ENCODE data around the gene SIRT3.

Gene SIRT3

DNA sequence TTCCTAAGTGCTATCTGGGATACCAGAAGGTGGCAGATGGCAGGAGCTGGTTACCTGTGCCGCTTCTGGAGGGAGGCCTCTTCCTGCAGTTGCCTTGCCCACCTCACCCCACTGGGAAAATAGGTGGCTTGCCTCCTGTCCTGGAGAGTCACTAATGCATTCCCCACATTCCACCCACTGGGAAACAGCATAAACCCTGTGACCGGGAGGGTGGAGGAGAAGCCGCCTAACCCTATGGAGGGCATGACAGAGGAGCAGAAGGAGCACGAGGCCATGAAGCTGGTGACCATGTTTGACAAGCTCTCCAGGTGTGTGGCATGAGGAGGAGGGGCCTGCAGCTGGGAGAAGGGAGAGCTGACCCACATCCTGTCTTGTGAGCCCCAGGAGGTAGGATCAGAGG lies 23.0 kb downstream of the SIRT3 start:
- no peak for DNase-seq

DNA sequence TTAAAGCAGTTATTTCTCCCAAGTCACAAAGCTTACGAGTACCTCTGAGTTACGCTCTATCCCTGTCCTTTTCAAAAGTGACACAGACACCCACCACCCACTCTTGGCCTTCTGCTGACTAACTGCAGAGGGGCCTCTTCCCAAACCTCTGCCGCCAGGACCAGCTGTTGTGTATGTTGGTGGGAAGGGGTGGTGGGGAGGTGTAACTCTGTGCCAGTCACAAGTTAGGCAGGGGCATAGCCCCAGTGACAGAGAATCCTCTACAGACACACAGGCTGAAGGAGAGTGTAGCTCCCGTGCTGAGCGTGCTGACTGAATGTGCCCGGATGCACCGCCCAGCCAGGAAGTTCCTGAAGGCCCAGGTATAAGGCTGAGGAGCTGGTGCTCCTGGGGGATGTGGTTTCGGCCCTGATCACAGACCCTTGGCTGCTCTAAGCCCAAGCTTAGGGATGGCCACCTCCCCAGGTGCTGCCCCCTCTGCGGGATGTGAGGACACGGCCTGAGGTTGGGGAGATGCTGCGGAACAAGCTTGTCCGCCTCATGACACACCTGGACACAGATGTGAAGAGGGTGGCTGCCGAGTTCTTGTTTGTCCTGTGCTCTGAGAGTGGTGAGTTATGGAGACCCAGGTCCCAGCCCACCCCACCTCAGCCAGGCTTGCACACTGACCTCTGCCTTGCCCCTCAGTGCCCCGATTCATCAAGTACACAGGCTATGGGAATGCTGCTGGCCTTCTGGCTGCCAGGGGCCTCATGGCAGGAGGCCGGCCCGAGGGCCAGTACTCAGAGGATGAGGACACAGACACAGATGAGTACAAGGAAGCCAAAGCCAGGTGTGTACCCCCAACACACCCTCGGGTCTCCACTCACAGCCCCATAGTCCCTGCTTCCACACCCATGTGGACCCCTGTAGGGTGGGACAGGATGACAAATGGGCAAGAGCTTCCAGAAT lies 23.7 kb downstream of the SIRT3 start:
- DNase-seq = no peak

GRCh38 chr11:211741-212140 lies 24.4 kb downstream of the SIRT3 start:
- DNase-seq = no peak

GRCh38 chr11:211295-211694 lies 24.8 kb downstream of the SIRT3 start:
- no peak for DNase-seq

DNA sequence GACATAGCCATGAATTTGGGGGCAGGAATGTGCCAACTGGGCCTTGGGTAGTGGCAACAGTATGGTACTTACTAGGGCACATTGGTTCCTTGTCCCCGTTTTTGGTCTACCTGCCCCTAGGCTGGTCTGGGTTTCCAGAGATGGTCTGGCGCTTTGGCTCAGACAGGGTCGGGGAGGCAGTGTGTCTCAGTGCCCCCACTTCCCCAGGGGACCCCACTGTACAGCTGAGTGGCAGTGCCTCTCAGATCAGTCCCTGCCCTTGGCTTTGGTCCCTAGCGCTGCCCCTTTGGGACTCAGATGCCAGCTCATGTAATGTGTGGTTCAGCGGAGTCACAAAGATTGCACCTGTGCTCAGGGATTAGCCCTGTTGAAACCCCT lies 25.4 kb downstream of the SIRT3 start:
- no peak for DNase-seq

DNA sequence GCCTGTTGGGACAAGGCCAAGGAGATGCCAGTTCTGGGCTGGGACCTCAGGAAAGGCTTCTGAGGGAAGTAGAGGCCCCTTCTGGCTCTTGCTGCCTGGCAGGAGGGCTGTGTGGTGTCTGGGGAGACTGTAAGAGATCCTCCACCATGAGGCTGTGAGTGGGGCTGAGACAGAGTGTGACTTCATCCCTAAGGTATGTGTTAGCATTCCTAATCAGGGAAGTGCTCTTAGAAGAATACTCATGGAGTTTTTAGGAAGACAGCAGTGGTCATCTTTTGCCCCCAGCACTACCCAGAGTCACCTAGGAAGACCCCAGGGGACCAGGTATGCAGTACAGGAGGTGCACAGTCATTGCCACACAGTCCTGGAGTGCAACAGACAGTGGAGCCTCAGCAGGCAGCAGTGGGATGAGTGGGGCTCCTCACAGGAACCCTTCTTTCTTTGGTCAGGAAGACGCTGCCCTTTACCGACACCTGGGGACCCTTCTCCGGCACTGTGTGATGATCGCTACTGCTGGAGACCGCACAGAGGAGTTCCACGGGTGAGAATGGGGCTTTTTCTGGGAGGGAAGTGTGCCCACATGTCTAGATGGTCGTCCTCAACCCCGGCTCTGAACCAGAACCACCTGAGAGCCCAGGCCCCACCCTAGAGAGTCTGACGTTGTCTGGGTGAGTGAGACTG lies 25.9 kb downstream of the SIRT3 start:
- DNase-seq = no peak

GRCh38 chr11:209275-210121 lies 26.6 kb downstream of the SIRT3 start:
- no peak for DNase-seq

DNA sequence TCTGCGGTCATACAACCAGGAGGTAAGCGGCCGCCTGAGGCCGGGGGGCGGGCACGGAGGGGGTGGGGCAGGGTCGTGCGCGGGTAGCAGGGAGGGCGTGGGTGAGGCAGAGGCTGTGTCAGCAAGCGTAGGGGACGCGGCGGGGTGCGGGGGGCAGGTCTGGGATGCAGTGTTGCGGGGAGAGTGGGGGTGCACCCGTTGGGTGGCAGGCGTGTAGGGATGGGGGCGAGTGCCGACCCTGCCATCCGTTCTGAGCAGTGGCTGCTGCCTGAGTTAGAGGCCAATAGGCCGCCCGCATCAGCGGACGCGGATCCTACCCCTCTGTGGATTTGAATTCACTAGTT lies 27.3 kb downstream of the SIRT3 start:
- DNase-seq = no peak

- DNase-seq = peak; percentile 85 to 86
These were observed 27.8 kb downstream of the SIRT3 start for GRCh38 chr11:208181-208916.

DNA sequence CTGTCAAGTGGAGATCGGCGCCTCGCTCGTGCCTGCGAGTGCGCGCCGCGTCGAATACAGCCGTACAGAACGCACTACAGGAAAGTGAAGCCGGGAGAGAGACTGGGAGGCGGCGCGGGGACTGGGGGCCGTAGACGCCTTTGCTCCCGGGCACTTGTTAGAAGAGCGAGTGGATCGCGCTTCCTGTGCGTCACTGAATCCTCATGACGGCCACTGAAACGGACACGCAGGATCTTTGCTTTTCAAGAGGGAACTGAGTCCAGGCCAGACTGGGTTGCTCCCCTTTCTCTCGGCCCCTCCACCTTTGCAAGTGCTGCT lies 28.3 kb downstream of the SIRT3 start:
- DNase-seq = no peak

DNA sequence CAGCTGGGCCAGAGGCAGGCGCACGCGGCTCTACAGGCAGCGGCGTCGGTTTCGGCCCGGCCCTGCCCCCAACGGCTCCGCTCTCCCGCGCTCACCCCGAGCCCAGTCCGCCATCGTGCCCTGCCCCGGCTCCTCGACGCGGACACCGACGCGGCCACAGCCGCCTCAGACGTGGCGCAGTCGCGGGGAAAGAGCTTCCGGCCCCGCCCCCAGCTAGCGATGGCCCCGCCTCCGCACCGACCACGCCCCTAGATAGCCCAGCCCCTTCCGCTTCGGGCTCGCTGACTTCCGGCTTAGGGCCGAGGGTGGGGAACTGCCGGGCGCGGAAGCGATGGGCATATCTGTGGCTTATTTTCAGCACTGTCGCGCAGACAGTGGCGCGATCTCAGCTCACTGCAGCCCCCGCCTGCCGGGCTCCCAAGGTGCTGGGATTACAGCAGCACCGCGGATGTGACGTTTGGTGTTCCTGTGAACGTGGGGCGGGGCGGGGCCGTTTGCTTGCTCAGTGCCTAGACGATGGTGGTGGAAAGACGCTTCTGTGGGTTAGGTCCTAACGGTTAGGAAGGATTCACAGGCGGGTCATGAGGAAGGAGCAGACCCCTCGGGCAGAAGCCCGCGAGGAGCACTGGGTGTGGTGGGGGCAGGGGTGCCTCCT lies 28.8 kb downstream of the SIRT3 start, which contains the start of the genes BET1L and RIC8A:
Gene BET1L, minus strand, starts transcription at position 192 of the 655 bp plus-strand sequence. Its CDS starts 78 bp downstream, at position 114.
Gene RIC8A, plus strand, starts transcription at position 501 of the 655 bp plus-strand sequence. CDS start 1,147 bp downstream, outside the sequence.
- DNase-seq = peak; percentile 98 to 99

DNA sequence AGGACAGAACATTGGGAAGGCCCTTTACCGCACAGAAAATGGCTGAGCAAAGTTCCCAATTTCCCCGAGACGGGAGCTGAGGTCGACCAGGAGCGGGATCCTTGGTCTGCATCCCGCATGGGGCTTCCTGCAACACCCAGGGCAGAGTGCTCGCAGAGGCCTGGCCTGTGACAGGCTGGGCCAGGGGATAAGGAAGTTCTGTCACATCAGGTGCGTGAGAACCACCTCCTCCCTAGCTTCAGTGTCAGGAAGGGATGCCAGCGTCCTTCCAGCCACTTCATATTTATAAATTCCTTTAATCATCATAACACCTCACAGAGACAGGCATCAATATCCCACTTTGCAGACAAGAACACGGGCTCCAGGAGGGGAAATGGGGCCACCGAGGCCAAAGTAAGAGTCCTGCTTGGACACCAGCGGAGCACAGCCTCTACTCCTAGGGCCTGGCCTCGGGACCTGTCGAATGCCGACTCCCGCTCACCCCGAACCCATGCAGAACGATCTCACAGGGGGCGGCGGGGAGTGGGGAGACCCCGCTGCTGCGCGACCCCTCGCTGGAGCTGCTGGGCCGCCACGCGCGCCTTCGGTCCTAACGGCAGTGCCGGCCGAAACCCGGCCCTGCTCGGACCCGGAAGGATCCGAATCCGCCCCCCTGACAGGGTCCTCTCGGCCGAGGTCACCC lies 29.5 kb downstream of the SIRT3 start:
- DNase-seq = peak in 1 of 2 donors; percentile 17

DNA sequence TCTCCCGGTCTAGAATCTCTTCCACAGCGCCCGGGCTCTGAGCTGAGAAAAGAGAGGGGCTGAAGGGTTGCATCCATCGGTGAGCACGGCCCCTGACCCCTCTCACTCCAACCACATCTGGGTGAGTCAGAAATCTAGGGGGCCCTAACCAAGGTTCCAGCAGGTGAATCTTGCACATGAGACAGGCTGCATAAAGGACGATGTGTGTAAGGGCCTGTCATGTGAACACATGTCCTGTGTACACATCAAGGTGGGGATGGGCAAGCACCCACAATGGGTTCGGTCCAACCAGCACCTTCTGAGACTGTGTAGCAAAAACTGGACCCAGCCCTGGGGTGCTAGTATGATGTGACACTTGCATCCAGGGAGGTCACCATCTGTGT lies 30.1 kb downstream of the SIRT3 start:
- no peak for DNase-seq

GRCh38 chr11:205221-206001 lies 30.7 kb downstream of the SIRT3 start:
- DNase-seq = no peak

DNA sequence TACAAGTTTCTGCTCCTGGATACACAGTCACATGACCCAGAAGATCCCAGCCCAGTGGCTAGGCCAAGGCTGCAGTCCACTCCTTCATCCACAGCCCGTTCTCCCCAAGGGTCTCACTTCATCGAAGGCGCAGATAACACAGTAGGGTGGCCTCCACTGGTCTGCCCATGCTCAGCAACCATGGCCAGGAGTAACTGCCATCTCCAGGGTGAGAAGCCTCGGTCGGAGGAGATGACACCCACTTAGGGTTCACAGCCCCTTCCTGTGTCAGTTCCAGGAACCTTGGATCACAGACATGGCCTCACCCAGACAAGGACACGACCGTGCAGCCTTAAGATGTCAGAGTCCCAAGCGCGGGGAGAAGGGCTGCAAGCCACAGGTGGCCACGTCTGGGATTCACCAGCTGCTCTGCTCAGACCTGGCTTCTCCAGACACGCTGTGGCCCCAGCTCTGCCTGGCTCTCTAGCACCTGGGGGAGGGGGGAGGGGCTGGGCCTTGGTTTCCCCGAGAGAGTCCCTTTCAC lies 31.5 kb downstream of the SIRT3 start:
- DNase-seq = no peak

DNA sequence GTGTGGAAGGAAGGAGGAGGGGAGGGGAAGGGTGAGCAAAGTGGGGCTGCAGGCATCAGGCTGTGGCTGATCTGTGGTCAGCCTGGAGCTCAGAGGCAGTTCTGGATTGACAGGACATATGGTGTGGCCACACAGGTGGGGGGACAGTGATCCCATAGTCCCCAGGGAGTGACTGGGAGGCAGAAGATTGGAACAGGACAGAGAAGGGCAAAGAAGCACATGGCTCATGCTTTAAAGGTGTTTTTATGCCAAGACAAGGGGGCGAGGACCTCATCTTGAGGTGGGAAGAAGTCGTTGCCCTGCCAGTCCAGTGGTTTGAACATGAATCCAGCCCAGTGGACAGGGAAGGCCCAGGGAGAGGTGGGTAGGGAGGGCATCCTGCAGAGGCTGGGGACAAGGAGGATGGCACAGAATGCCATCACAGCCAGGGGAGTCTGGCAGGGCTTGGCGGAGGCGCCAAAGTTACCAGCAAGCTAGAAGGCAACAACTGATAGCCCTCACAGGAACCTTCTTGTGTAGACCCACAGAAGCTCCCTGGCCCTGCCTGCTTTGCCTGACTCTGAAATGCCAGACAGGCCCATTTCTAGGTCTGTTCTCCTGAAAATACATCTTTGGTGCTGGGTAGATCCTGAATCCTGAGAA lies 32.1 kb downstream of the SIRT3 start:
- no peak for DNase-seq

DNA sequence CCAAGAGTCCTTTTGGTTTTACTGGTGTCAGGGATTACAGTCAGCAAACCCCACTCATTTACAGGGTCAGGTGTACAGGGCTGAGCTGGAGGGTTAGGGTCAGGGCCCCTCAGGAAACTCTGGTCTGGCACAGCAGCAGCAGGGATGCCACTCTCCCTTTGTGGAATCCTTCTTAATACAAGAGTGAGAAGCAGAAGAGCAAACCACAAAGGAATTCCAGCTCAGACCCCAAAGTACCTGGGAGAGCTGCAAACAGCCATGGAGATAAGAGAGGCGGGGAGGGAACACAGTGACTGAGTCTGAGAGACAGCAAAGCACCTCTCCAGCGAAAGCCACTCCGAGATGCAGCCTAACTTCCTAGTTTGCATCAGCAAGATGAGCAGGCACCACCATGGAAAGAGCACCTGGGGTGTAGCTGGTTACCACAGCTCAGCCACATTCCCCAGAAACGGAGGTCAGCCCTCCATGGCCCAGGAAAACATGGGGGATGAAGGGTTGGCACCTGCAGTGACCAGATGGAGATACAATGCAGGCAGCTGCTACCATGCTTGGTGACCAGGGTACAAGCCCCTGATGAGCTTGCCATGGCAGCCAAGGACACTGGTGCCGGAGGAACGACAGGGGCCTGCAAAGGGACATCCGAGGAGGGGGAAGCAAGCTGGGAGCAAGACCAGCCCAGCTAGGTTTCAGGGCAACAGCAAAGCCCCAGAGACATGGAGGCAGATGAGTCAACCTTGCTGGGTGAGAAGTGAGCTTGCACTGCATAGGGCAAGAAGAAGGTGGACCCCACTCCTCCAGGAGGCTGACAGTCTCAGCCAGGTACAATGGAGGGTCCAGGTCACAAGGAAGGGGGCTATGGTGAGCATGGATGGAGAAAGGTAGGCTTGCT lies 32.8 kb downstream of the SIRT3 start:
- DNase-seq = no peak

DNA sequence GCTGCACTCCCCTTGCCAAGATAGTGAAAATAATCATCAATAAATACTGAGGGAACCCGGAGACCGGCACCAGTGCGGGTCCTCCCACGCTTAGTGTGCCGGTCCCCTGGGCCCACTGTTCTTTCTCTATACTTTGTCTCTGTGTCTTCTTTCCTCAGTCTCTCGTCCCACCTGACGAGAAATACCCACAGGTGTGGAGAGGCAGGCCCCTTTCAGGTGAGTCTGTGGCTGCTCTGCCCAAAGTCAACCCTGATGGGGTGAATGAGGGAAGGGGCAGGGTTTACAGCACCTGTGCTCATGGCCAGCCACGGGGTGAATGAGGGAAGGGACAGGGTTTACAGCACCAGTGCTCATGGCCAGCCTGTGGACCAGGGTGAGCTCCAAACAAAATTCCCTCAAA lies 33.7 kb downstream of the SIRT3 start:
- no peak for DNase-seq

GRCh38 chr11:201966-202365 lies 34.2 kb downstream of the SIRT3 start:
- no peak for DNase-seq

Measured in CD4-positive, alpha-beta T cell treated with Interleukin-1 beta for 1 hour (primary cell).